Heart left ventricle (tissue), 16 donors: ENCODE measurements around the gene WDHD1. TPM values are rescaled to one million over a fixed set of nuclear protein-coding genes. Genes with fewer than 3 reads are reported as not detected.

Experiments used
- ATAC-seq, 4 donors: fragments of 200-7000 bp; cut with Tn5 transposase; one replicate each; pipeline ENCODE4 v1.9.1; 2020 to 2022; ENCODE audit warnings: moderate library complexity in 4 of 4, mild to moderate bottlenecking in 3 of 4, moderate number of reproducible peaks in 1 of 4
- DNase-seq, 5 donors: peaks; one replicate each; pipeline ENCODE4 v3.0.0-alpha.2; 2020
- H3K27ac ChIP-seq, 12 donors: fragments of 200-600 bp; sonication (generic) in 4 of 12; one replicate each; pipeline versions ENCODE4 v1.5.0 to v1.8.0; 2016 to 2022; ENCODE audit warnings: mild to moderate bottlenecking in 2 of 12
- H3K27me3 ChIP-seq, 9 donors: fragments of 200-600 bp; sonication (generic) in 2 of 9; one replicate each; pipeline versions ENCODE4 v1.5.1 to v1.8.0; 2016 to 2022; ENCODE audit warnings: mild to moderate bottlenecking in 3 of 9
- H3K36me3 ChIP-seq, 9 donors: fragments of 200-600 bp; sonication (generic) in 2 of 9; one replicate each; pipeline versions ENCODE4 v1.5.0 to v1.8.0; 2018 to 2022; ENCODE audit warnings: mild to moderate bottlenecking in 2 of 9
- H3K4me1 ChIP-seq, 12 donors: fragments of 200-600 bp; sonication (generic) in 4 of 12; one replicate each; pipeline versions ENCODE4 v1.5.0 to v1.8.0; 2016 to 2022; ENCODE audit warnings: mild to moderate bottlenecking in 3 of 12
- H3K4me3 ChIP-seq, 12 donors: fragments of 200-600 bp; sonication (generic) in 4 of 12; one replicate each; pipeline versions ENCODE4 v1.5.0 to v1.8.0; 2017 to 2022; ENCODE audit warnings: mild to moderate bottlenecking in 9 of 12, moderate library complexity in 4 of 12
- H3K9me3 ChIP-seq, 12 donors: fragments of 200-600 bp; sonication (generic) in 4 of 12; one replicate each; pipeline versions ENCODE4 v1.5.0 to v1.8.0; 2016 to 2022; ENCODE audit warnings: mild to moderate bottlenecking in 1 of 12
- POLR2A ChIP-seq, 2 donors: fragments of 450-650 bp; IDR thresholded peaks; one replicate each; pipeline ENCODE4 v1.6.1; 2017; ENCODE audit warnings: antibody characterized with exemption in 2 of 2, mild to moderate bottlenecking in 2 of 2, moderate library complexity in 2 of 2
- WGBS, 4 donors: extraction: QIAGEN DNeasy Blood & Tissue Kit in 2 of 4; methylation state at CpG; one replicate each; pipeline versions ENCODE4 v1.1.5 to v1.1.7; 2013 to 2018; 5-methylcytosine and 5-hydroxymethylcytosine counted together
- intact Hi-C, 10 donors: fragments of 100-400 bp; cut with DNase I; formaldehyde crosslinking; loops; one replicate each; pipeline versions ENCODE4 v1.11.1 to v1.14.2; 2022
- polyA plus RNA-seq, 2 donors: library from polyadenylated mRNA; stranded (reverse); fragments of 200-250 nt; gene quantifications; one replicate each; pipeline ENCODE4 v1.2.3, GENCODE V29; 2013
- total RNA-seq, 9 donors: library from RNA; depleted of rRNA in 2 of 9; stranded (reverse); fragments of >200 nt in 2 of 9; fragmentation: NEBNext Ultra II Directional in 3 of 9; extraction: Animal tissue kit (Norgen Biotek cat#: 25700) in 3 of 9; gene quantifications; one replicate each; pipeline versions ENCODE4 v1.1.0 to v1.2.4, GENCODE V29; 2016 to 2023
- TF ChIP-seq, protein P1 (sequence below), 12 donors: fragments of 200-600 bp; sonication (generic) in 4 of 12; IDR thresholded peaks; one replicate each; pipeline versions ENCODE4 v1.5.0 to v1.8.0; 2018 to 2022; ENCODE audit warnings: antibody characterized with exemption in 12 of 12, mild to moderate bottlenecking in 5 of 12
- donor health status: ischemic (EF 13 %, LVEDD 7.1; RV severe dilation, severe dysfunction).
- donor health status: healthy with polysubstance abuse.
- donor health status: DM: no; HTN: yes; CAD: no.
- donor health status: DM: no; HTN: no; CAD: no.
- donor health status: ischemic (EF 25% LVEDD 6.9; RV normal size, moderate dysfunction).
- donor health status: ischemic (EF 25% LVEDD 5.7; RV mildly dilated, moderate dysfunction).
- donor health status: healthy.
- donor health status: DM: yes; HTN: yes; CAD: no.
- donor health status: ischemic (EF 35%, LVEDD 5.7; RV mildly dilated, moderate dysfunction).
- donor health status: nonischemic (EF 11% LVEDD 7.7; RV severe dilation, severe dysfunction).
- donor health status: DM: yes; HTN: yes; CAD: no.
- donor health status: PGD.
- donor health status: ischemic (EF 29% LVEDD 5.4; RV normal size, mild dysfunction).
- donor health status: nonischemic (EF 23%, LVEDD 6.1; RV moderate dilation, normal function).

The WDHD1 gene
- total and polyA plus RNA-seq, 11 donors, result 0.42 to 3.5 (median 1.4) TPM

DNA sequence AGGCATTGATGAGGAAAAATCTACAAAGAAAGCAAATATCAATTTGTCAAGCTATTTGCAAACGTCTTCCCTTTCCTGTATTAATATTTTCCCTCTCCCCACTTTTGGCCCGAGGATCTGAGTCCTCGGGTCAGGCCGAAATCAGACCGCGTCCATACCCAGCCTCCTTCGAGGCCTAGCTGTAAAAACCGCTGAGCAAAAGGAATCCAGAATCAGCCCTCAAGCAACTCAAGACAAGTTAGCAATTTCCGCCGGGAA is 24.2 kb upstream of the WDHD1 start:
- H3K27me3 ChIP-seq, result no peaks in the 10 kb centered on the region
- ATAC-seq, result no peak
- peak overlapping the region; percentile 97 to 100 (median 100) for H3K27ac ChIP-seq
- H3K9me3 ChIP-seq, result no peaks in the 10 kb centered on the region
- DNase-seq, result no peak
- peaks cover 0 to 23% (median 5%) of the 10 kb centered on the region in 9 donors for H3K36me3 ChIP-seq
- H3K4me1 ChIP-seq, result peaks cover 0 to 45% (median 32%) of the 10 kb centered on the region in 12 donors
- intact Hi-C loops, result loop anchor here in 5 of 10 donors (1.0 to 5.0 kb wide), 4 partner anchors 24 to 86 kb away; partner anchors contain the start of genes SOCS4 (in 4 of the 5) and WDHD1 (in 4 of the 5)
- peak overlapping the region; percentile 22 to 99 (median 92) for H3K4me3 ChIP-seq
- TF ChIP-seq POLR2A (IDR thresholded peaks at IDR 0.05), result no peak
- 0 to 2% (median 0%) methylated on average over 10 of the region's 10 CpGs for WGBS, 4 donors

DNA sequence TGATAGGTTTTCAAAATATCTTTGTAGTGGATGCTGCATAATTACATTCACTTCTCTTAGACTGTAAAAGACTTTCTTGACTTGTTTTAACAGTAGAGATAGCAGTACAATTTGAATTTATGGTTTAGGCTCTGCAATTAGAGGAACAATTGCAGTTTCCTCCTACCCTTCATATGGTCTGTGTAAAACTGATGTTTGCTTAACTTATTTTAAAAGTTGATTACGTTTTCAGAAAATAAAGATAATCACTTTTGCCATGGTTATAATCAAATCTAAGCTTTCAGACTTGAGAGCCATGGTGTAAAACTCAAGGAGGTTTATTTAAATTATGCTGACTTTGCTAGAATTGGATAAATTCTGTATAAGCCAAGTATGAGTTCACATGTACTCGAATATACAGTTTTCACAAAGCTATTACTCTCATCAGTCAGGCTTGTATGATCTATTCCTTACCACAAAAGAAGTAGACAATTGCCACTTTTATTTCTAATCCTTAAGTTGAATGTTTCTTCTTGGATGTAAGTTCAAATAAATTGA is 22.1 kb upstream of the WDHD1 start:
- Histone ChIP-seq H3K36me3 (peaks cover 0 to 19% (median 16%) of the 10 kb centered on the region in 9 donors), H3K9me3 (no peaks in the 10 kb centered on the region), H3K27ac (no peak overlapping the region), H3K4me1 (peaks cover 0 to 24% (median 18%) of the 10 kb centered on the region in 12 donors), H3K27me3 (no peaks in the 10 kb centered on the region), H3K4me3 (no peak overlapping the region)
- TF ChIP-seq, protein P1, sequence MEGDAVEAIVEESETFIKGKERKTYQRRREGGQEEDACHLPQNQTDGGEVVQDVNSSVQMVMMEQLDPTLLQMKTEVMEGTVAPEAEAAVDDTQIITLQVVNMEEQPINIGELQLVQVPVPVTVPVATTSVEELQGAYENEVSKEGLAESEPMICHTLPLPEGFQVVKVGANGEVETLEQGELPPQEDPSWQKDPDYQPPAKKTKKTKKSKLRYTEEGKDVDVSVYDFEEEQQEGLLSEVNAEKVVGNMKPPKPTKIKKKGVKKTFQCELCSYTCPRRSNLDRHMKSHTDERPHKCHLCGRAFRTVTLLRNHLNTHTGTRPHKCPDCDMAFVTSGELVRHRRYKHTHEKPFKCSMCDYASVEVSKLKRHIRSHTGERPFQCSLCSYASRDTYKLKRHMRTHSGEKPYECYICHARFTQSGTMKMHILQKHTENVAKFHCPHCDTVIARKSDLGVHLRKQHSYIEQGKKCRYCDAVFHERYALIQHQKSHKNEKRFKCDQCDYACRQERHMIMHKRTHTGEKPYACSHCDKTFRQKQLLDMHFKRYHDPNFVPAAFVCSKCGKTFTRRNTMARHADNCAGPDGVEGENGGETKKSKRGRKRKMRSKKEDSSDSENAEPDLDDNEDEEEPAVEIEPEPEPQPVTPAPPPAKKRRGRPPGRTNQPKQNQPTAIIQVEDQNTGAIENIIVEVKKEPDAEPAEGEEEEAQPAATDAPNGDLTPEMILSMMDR (IDR thresholded peaks at IDR 0.05), result no peak
- TF ChIP-seq POLR2A (IDR thresholded peaks at IDR 0.05), result no peak
- no peak for ATAC-seq
- intact Hi-C loops, result no loop called here
- DNase-seq, result no peak
- WGBS, 4 donors, result 91 to 94% (median 92%) methylated on average over 2 of the region's 2 CpGs

DNA sequence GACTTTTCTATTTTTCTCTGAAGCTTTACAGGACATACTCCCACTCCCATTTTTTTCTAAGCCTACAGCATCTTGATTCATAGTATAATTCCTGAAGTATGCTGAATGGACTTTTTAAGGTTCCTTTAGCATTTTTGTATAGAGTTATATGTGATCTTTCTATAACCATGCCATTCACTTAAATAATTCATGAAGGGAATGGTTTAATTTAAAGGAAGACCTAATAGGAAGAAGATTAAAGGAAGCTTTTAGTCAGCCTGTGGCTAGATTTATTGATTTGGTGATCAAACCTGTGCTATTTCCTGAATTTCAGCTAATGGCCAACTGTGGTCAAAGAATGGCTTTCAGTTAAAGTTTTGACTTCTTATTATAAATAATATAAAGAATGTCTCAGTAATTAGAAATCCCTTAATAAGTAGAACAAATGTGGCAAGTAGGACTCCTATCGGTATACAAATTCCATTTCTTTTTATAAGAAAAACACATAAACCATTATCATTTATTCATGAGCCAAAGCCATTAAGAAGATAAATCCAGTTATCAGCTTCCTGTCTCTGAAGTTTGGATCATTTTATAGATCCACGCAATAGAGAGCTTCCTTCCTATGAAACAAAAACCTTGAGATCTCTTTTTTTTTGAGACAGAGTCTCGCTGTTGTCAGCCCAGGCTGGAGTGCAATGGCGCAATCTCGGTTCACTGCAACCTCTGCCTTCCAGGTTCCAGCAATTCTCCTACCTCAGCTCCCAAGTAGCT is 20.6 kb upstream of the WDHD1 start:
- H3K27ac ChIP-seq, result no peak overlapping the region
- no peak for TF ChIP-seq POLR2A (IDR thresholded peaks at IDR 0.05)
- TF ChIP-seq, protein P1 (IDR thresholded peaks at IDR 0.05), result no peak
- ATAC-seq (no peak), DNase-seq (no peak)
- intact Hi-C loops, result no loop called here
- WGBS, 4 donors, result 90 to 97% (median 93%) methylated on average over 5 of the region's 5 CpGs
- peaks cover 0 to 9% (median 6%) of the 10 kb centered on the region in 12 donors for H3K4me1 ChIP-seq
- H3K9me3 ChIP-seq, result no peaks in the 10 kb centered on the region
- no peaks in the 10 kb centered on the region for H3K27me3 ChIP-seq
- H3K4me3 ChIP-seq, result no peak overlapping the region
- peaks cover 0 to 31% (median 21%) of the 10 kb centered on the region in 9 donors for H3K36me3 ChIP-seq

DNA sequence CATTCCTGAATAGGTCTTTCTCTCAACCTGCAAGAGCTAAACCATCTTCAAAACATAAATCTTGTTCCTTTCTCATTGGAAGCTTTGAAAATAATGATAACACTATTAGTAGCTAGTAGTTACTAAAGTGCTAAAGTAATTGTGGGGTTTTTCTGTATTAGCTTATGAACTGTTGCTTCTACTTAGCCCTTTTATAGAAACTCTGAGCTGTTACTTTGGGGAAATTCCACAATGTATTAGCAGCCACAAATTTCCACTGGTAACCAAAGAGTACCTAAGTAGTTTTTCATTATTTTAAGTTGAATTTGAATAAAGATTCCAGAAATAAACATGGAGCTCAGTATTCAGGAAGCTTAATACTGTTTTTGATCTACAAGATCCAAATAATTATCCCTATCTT is 18.2 kb upstream of the WDHD1 start:
- Histone ChIP-seq H3K27ac (no peak overlapping the region), H3K36me3 (peaks cover 0 to 35% (median 21%) of the 10 kb centered on the region in 9 donors), H3K4me1 (no peaks in the 10 kb centered on the region), H3K4me3 (no peak overlapping the region), H3K9me3 (no peaks in the 10 kb centered on the region), H3K27me3 (no peaks in the 10 kb centered on the region)
- DNase-seq (no peak), ATAC-seq (no peak)
- intact Hi-C loops, result no loop called here
- TF ChIP-seq, protein P1 (IDR thresholded peaks at IDR 0.05), result no peak
- TF ChIP-seq POLR2A (IDR thresholded peaks at IDR 0.05), result no peak
